Measurements from ENCODE around the gene ATP5F1D. TPM values are rescaled to one million over a fixed set of nuclear protein-coding genes. Genes with fewer than 3 reads are reported as not detected.

The ATP5F1D gene
- total and polyA plus RNA-seq, 2 of the 13 experiments (the other 11 are each of a cell fraction or from before 2014, with no cell fraction given): 39.4 to 78.7 TPM

DNA sequence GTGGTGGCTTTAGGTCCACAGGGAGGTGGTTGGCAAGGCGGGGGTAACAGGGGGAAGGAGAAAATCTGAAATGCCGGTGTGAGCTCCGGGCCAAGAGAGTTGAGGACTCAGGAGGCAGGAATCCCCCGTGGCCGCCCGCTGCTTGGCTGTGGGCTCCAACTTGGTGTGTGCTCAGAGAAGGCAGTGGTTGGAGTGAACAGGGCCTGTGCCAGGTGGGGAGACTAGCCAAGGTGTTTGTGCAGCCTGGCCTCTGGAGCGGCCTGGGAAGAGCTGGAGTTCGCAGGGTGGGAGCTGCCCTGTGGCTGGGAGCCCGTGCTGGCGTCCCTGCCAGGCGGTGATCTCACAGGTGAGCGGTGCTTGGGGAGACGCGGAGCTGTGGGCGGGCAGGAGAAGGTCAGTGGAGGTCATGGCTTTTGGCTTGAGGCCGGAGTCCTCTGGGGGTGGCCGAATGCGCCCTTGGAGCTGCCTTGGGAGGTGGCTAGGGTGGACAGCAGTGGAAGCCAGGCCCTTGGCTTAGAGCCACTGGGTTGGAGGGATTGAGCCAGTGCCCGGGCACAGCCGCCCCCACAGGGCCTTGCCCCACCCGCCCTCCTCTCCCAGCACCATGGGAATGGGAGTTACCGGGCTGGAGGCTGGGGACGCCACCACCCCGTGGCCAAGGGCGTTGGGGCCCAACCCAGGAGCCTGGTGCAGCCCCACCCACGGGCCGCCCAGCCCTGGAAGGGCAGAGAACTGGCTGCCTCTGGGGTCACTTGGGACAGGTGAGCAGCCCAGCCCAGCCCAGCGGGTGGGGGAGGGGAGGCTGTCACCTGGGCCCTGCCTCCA, 20.5 kb downstream of the ATP5F1D start (continued):
- no peak for TF ChIP-seq ZNF282 (IDR thresholded peaks at IDR 0.05; ENCODE audit: partially characterized antibody)
- TF ChIP-seq, protein P1, sequence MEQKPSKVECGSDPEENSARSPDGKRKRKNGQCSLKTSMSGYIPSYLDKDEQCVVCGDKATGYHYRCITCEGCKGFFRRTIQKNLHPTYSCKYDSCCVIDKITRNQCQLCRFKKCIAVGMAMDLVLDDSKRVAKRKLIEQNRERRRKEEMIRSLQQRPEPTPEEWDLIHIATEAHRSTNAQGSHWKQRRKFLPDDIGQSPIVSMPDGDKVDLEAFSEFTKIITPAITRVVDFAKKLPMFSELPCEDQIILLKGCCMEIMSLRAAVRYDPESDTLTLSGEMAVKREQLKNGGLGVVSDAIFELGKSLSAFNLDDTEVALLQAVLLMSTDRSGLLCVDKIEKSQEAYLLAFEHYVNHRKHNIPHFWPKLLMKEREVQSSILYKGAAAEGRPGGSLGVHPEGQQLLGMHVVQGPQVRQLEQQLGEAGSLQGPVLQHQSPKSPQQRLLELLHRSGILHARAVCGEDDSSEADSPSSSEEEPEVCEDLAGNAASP (CRISPR knock-in tag; IDR thresholded peaks at IDR 0.05; ENCODE audit: borderline replicate concordance): peak; percentile 86
- no peak for TF ChIP-seq KDM4B (CRISPR knock-in tag; IDR thresholded peaks at IDR 0.05)
- 0 out of 2 replicates have a peak, but pooled peaks have one; percentile 32 for TF ChIP-seq ZNF446 (CRISPR knock-in tag; IDR thresholded peaks at IDR 0.05)
- no peak; the same call in 1 of the 2 replicates for TF ChIP-seq NFKB2 (CRISPR knock-in tag; IDR thresholded peaks at IDR 0.05; ENCODE audit: borderline replicate concordance)
- TF ChIP-seq, protein P2, sequence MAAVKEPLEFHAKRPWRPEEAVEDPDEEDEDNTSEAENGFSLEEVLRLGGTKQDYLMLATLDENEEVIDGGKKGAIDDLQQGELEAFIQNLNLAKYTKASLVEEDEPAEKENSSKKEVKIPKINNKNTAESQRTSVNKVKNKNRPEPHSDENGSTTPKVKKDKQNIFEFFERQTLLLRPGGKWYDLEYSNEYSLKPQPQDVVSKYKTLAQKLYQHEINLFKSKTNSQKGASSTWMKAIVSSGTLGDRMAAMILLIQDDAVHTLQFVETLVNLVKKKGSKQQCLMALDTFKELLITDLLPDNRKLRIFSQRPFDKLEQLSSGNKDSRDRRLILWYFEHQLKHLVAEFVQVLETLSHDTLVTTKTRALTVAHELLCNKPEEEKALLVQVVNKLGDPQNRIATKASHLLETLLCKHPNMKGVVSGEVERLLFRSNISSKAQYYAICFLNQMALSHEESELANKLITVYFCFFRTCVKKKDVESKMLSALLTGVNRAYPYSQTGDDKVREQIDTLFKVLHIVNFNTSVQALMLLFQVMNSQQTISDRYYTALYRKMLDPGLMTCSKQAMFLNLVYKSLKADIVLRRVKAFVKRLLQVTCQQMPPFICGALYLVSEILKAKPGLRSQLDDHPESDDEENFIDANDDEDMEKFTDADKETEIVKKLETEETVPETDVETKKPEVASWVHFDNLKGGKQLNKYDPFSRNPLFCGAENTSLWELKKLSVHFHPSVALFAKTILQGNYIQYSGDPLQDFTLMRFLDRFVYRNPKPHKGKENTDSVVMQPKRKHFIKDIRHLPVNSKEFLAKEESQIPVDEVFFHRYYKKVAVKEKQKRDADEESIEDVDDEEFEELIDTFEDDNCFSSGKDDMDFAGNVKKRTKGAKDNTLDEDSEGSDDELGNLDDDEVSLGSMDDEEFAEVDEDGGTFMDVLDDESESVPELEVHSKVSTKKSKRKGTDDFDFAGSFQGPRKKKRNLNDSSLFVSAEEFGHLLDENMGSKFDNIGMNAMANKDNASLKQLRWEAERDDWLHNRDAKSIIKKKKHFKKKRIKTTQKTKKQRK (IDR thresholded peaks at IDR 0.05; ENCODE audit: low read length): no peak
- TF ChIP-seq ZFAT (CRISPR knock-in tag; conservative IDR thresholded peaks at IDR 0.05): no peak
- TF ChIP-seq ZNF629 (CRISPR knock-in tag; conservative IDR thresholded peaks at IDR 0.05): no peak
- TF ChIP-seq, protein P3, sequence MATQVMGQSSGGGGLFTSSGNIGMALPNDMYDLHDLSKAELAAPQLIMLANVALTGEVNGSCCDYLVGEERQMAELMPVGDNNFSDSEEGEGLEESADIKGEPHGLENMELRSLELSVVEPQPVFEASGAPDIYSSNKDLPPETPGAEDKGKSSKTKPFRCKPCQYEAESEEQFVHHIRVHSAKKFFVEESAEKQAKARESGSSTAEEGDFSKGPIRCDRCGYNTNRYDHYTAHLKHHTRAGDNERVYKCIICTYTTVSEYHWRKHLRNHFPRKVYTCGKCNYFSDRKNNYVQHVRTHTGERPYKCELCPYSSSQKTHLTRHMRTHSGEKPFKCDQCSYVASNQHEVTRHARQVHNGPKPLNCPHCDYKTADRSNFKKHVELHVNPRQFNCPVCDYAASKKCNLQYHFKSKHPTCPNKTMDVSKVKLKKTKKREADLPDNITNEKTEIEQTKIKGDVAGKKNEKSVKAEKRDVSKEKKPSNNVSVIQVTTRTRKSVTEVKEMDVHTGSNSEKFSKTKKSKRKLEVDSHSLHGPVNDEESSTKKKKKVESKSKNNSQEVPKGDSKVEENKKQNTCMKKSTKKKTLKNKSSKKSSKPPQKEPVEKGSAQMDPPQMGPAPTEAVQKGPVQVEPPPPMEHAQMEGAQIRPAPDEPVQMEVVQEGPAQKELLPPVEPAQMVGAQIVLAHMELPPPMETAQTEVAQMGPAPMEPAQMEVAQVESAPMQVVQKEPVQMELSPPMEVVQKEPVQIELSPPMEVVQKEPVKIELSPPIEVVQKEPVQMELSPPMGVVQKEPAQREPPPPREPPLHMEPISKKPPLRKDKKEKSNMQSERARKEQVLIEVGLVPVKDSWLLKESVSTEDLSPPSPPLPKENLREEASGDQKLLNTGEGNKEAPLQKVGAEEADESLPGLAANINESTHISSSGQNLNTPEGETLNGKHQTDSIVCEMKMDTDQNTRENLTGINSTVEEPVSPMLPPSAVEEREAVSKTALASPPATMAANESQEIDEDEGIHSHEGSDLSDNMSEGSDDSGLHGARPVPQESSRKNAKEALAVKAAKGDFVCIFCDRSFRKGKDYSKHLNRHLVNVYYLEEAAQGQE (IDR thresholded peaks at IDR 0.05; ENCODE audit: borderline replicate concordance in 1 of 2, low read depth in 1 of 2, low read length in 2 of 2): no peak
- TF ChIP-seq ZSCAN31 (CRISPR knock-in tag; IDR thresholded peaks at IDR 0.05; ENCODE audit: low read depth): no peak
- no peak for TF ChIP-seq FOSL1 (CRISPR knock-in tag; IDR thresholded peaks at IDR 0.05; ENCODE audit: borderline replicate concordance)
- TF ChIP-seq, protein P4, sequence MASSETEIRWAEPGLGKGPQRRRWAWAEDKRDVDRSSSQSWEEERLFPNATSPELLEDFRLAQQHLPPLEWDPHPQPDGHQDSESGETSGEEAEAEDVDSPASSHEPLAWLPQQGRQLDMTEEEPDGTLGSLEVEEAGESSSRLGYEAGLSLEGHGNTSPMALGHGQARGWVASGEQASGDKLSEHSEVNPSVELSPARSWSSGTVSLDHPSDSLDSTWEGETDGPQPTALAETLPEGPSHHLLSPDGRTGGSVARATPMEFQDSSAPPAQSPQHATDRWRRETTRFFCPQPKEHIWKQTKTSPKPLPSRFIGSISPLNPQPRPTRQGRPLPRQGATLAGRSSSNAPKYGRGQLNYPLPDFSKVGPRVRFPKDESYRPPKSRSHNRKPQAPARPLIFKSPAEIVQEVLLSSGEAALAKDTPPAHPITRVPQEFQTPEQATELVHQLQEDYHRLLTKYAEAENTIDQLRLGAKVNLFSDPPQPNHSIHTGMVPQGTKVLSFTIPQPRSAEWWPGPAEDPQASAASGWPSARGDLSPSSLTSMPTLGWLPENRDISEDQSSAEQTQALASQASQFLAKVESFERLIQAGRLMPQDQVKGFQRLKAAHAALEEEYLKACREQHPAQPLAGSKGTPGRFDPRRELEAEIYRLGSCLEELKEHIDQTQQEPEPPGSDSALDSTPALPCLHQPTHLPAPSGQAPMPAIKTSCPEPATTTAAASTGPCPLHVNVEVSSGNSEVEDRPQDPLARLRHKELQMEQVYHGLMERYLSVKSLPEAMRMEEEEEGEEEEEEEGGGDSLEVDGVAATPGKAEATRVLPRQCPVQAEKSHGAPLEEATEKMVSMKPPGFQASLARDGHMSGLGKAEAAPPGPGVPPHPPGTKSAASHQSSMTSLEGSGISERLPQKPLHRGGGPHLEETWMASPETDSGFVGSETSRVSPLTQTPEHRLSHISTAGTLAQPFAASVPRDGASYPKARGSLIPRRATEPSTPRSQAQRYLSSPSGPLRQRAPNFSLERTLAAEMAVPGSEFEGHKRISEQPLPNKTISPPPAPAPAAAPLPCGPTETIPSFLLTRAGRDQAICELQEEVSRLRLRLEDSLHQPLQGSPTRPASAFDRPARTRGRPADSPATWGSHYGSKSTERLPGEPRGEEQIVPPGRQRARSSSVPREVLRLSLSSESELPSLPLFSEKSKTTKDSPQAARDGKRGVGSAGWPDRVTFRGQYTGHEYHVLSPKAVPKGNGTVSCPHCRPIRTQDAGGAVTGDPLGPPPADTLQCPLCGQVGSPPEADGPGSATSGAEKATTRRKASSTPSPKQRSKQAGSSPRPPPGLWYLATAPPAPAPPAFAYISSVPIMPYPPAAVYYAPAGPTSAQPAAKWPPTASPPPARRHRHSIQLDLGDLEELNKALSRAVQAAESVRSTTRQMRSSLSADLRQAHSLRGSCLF (CRISPR knock-in tag; IDR thresholded peaks at IDR 0.05; ENCODE audit: borderline replicate concordance): no peak
- no peak for TF ChIP-seq ZNF768 (CRISPR knock-in tag; IDR thresholded peaks at IDR 0.05)
- no peak for TF ChIP-seq REPIN1 (CRISPR knock-in tag; IDR thresholded peaks at IDR 0.05; ENCODE audit: borderline replicate concordance, low read depth)
- 0 out of 2 replicates have a peak, but pooled peaks have one; percentile 42 for TF ChIP-seq MAF1 (CRISPR knock-in tag; IDR thresholded peaks at IDR 0.05; ENCODE audit: borderline replicate concordance)

All from HepG2 (cell line).